Myocyte (in vitro differentiated cells): ENCODE measurements around the gene ZNRF4. TPM values are rescaled to one million over a fixed set of nuclear protein-coding genes. Genes with fewer than 3 reads are reported as not detected.
"Not testable (repeated sequence)": the region's sequence is repeated elsewhere in the genome, so short reads cannot be mapped to it uniquely, and the experiment has no call there.

Source experiments
- DNase-seq: peaks from one replicate; pipeline ENCODE4 v3.0.0-alpha.2; 2012; ENCODE audit warnings: low read depth
- total RNA-seq: library from RNA; depleted of rRNA; stranded (reverse); fragments of >200 nt; gene quantifications from 2 replicates; pipeline ENCODE4 v1.2.3, GENCODE V29; 2014

Gene ZNRF4
- total RNA-seq, 1 donor from 2014 or later, result not detected

GRCh38 chr19:5472286-5472685, 17.1 kb downstream of the ZNRF4 start:
- DNase-seq, result no peak

- DNase-seq, result no peak
These were observed 18.4 kb downstream of the ZNRF4 start for GRCh38 chr19:5473646-5474045.

GRCh38 chr19:5477451-5478215, 22.4 kb downstream of the ZNRF4 start:
- no peak for DNase-seq

- no peak for DNase-seq
These were observed 23.2 kb downstream of the ZNRF4 start for GRCh38 chr19:5478241-5478924.

- DNase-seq, result peak; percentile 55
These were observed 23.8 kb downstream of the ZNRF4 start for GRCh38 chr19:5478925-5479588.

- DNase-seq, result peak; percentile 52
These were observed 24.7 kb downstream of the ZNRF4 start for GRCh38 chr19:5479958-5480357.

GRCh38 chr19:5480427-5480836, 25.2 kb downstream of the ZNRF4 start:
- no peak for DNase-seq

- DNase-seq, result no peak
These were observed 26.7 kb downstream of the ZNRF4 start for GRCh38 chr19:5481957-5482356.

GRCh38 chr19:5484398-5485285, 29.4 kb downstream of the ZNRF4 start:
- no peak for DNase-seq

- DNase-seq, result no peak
These were observed 30.0 kb downstream of the ZNRF4 start for GRCh38 chr19:5485286-5485636.

GRCh38 chr19:5485658-5486057, 30.4 kb downstream of the ZNRF4 start:
- not testable (repeated sequence) for DNase-seq

GRCh38 chr19:5487222-5487621, 32.0 kb downstream of the ZNRF4 start:
- DNase-seq, result peak; percentile 53

- no peak for DNase-seq
These were observed 34.3 kb downstream of the ZNRF4 start for GRCh38 chr19:5489551-5489950.

- DNase-seq, result no peak
These were observed 36.3 kb downstream of the ZNRF4 start for GRCh38 chr19:5491565-5491964.

GRCh38 chr19:5492281-5492634, 37.0 kb downstream of the ZNRF4 start:
- no peak for DNase-seq

- peak; percentile 78 for DNase-seq
These were observed 37.6 kb downstream of the ZNRF4 start for GRCh38 chr19:5492635-5493409.

- DNase-seq, result no peak
These were observed 39.6 kb downstream of the ZNRF4 start for GRCh38 chr19:5494773-5495172.

GRCh38 chr19:5495792-5496191, 40.6 kb downstream of the ZNRF4 start:
- no peak for DNase-seq

GRCh38 chr19:5497297-5497696, 42.1 kb downstream of the ZNRF4 start:
- no peak for DNase-seq

- DNase-seq, result no peak
These were observed 43.8 kb downstream of the ZNRF4 start for GRCh38 chr19:5498830-5499550.
